A673 (cell line): ENCODE data around the gene FGD6. TPM values are rescaled to one million over a fixed set of nuclear protein-coding genes. Genes with fewer than 3 reads are reported as not detected.

ENCODE experiments used
- BruUV-seq: library from RNA; stranded (reverse); fragments of 400-500 nt; replicated peaks from 2 replicates; lab custom pipeline; 2021; lab: Mats Ljungman, UMichigan
- CTCF ChIA-PET: fragments of 300-600 bp; sonication (Branson Sonifier 250); formaldehyde crosslinking; loops from one replicate; lab custom pipeline; 2022; ENCODE audit warnings: antibody characterized with exemption; lab: Charles Lee
- POLR2A ChIA-PET: fragments of 300-600 bp; sonication (Branson Sonifier 250); formaldehyde crosslinking; loops from one replicate; lab custom pipeline; 2022; ENCODE audit warnings: antibody characterized with exemption; ENCODE audit not compliant: low non-redundant PET; lab: Charles Lee
- DNase-seq: peaks from one replicate; pipeline ENCODE4 v3.0.0-alpha.2; 2015; ENCODE audit warnings: low spot score
- H3K27ac ChIP-seq: fragments of 200-600 bp; sonication (generic); 2 replicates; pipeline ENCODE4 v1.5.1; 2016; ENCODE audit warnings: mixed run types, low read depth, mild to moderate bottlenecking, mixed read lengths, antibody characterized with exemption, low read length; ENCODE audit not compliant: poor library complexity, severe bottlenecking
- H3K27me3 ChIP-seq: fragments of 200-600 bp; sonication (generic); replicated peaks from 2 replicates; pipeline ENCODE4 v1.6.1; 2017; ENCODE audit warnings: mixed run types, low read depth, mild to moderate bottlenecking, mixed read lengths, antibody characterized with exemption, low read length; ENCODE audit not compliant: insufficient read depth, poor library complexity
- H3K36me3 ChIP-seq: fragments of 200-600 bp; sonication (generic); 2 replicates; pipeline ENCODE4 v1.6.1; 2016; ENCODE audit warnings: mixed run types, mild to moderate bottlenecking, mixed read lengths, antibody characterized with exemption, low read length; ENCODE audit not compliant: insufficient read depth, poor library complexity, severe bottlenecking
- H3K4me1 ChIP-seq: fragments of 200-600 bp; sonication (generic); 2 replicates; pipeline ENCODE4 v1.6.1; 2017; ENCODE audit warnings: mixed run types, mild to moderate bottlenecking, mixed read lengths, antibody characterized with exemption, low read length; ENCODE audit not compliant: insufficient read depth, poor library complexity, severe bottlenecking
- H3K4me3 ChIP-seq: fragments of 200-600 bp; sonication (generic); 2 replicates; pipeline ENCODE4 v1.5.1; 2016; ENCODE audit warnings: low read depth, mixed run types, mild to moderate bottlenecking, mixed read lengths, low read length; ENCODE audit not compliant: poor library complexity, severe bottlenecking
- H3K9me3 ChIP-seq: fragments of 200-600 bp; sonication (generic); 2 replicates; pipeline ENCODE4 v1.6.1; 2016; ENCODE audit warnings: mixed run types, low read depth, mild to moderate bottlenecking, mixed read lengths, antibody characterized with exemption, low read length; ENCODE audit not compliant: poor library complexity, severe bottlenecking
- EZH2 ChIP-seq: fragments of 200-600 bp; sonication (generic); IDR thresholded peaks from 2 replicates; pipeline ENCODE4 v1.6.1; 2017; ENCODE audit warnings: borderline replicate concordance, low read depth, mild to moderate bottlenecking, mixed read lengths, antibody characterized with exemption, low read length; ENCODE audit not compliant: poor library complexity, severe bottlenecking
- intact Hi-C: fragments of 100-400 bp; cut with micrococcal nuclease; formaldehyde crosslinking; loops from one replicate; pipeline ENCODE4 v1.10.0; 2022; ENCODE audit not compliant: unreplicated experiment
- total RNA-seq: library from RNA; stranded (reverse); gene quantifications from 2 replicates; pipeline ENCODE4 v1.2.3, GENCODE V29; 2021
- TF ChIP-seq, protein P1 (sequence below): fragments of 300-800, 200-600 bp; sonication (generic); conservative IDR thresholded peaks from 2 replicates; pipeline ENCODE4 v1.5.1; 2017; ENCODE audit warnings: low read depth, mild to moderate bottlenecking, antibody characterized with exemption, low read length, moderate library complexity, mixed read lengths

Gene FGD6
- total RNA-seq, 1 experiment from 2014 or later = 11.7 TPM

DNA sequence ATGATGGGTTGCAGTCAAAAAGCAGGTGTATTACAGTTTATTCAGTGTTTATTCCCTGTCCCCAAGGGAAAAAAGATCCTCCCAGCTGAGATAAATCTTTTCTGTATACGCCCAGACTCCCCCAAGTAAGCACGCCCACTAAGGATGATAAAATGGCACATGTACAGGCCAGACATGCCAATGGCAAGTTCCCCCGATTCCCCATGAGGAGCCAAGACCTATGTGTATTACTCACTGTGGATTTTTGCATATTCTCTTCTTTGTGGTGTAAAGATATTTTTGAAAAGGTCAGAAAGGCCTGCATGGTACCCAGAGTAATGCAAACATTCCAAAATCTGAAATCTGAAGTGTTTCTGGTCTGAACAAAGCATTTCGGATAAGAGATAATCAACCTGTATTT, 166.0 kb downstream of the FGD6 start:
- Histone ChIP-seq H3K4me1 (no peaks in the 10 kb centered on the region), H3K4me3 (no peak overlapping the region), H3K27me3 (no peaks in the 10 kb centered on the region), H3K36me3 (peaks cover 25% of the 10 kb centered on the region), H3K9me3 (no peaks in the 10 kb centered on the region), H3K27ac (no peak overlapping the region)
- CTCF ChIA-PET = no interaction called here
- no TSS peak for BruUV-seq
- POLR2A ChIA-PET = no interaction called here
- DNase-seq = no peak
- intact Hi-C loops = no loop called here
- no peak for TF ChIP-seq EZH2
- TF ChIP-seq, protein P1, sequence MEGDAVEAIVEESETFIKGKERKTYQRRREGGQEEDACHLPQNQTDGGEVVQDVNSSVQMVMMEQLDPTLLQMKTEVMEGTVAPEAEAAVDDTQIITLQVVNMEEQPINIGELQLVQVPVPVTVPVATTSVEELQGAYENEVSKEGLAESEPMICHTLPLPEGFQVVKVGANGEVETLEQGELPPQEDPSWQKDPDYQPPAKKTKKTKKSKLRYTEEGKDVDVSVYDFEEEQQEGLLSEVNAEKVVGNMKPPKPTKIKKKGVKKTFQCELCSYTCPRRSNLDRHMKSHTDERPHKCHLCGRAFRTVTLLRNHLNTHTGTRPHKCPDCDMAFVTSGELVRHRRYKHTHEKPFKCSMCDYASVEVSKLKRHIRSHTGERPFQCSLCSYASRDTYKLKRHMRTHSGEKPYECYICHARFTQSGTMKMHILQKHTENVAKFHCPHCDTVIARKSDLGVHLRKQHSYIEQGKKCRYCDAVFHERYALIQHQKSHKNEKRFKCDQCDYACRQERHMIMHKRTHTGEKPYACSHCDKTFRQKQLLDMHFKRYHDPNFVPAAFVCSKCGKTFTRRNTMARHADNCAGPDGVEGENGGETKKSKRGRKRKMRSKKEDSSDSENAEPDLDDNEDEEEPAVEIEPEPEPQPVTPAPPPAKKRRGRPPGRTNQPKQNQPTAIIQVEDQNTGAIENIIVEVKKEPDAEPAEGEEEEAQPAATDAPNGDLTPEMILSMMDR = no peak

DNA sequence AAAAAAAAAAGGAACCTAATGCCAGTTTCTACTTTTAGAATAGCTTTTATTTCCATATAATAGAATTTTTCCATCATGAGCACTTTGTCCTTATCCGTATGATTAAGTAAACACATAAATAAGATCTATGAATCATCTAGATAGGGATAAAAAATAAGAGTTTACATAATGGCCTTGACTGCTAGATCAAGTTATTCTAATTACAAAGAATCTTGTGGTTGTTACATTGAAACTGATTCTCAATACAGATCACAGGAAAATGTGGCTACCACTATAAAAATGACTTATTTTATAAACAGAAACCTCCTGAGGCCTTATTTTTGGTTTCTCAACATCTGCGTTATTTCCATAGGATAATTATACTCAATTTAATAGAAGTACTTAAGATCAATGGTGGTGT, 179.4 kb downstream of the FGD6 start:
- Histone ChIP-seq H3K27me3 (no peaks in the 10 kb centered on the region), H3K9me3 (no peaks in the 10 kb centered on the region), H3K36me3 (peaks cover 22% of the 10 kb centered on the region), H3K4me3 (no peak overlapping the region), H3K27ac (no peak overlapping the region), H3K4me1 (no peaks in the 10 kb centered on the region)
- no peak for TF ChIP-seq EZH2
- TF ChIP-seq, protein P1 = no peak
- POLR2A ChIA-PET = no interaction called here
- DNase-seq = no peak
- no TSS peak for BruUV-seq
- CTCF ChIA-PET = no interaction called here
- intact Hi-C loops = no loop called here

DNA sequence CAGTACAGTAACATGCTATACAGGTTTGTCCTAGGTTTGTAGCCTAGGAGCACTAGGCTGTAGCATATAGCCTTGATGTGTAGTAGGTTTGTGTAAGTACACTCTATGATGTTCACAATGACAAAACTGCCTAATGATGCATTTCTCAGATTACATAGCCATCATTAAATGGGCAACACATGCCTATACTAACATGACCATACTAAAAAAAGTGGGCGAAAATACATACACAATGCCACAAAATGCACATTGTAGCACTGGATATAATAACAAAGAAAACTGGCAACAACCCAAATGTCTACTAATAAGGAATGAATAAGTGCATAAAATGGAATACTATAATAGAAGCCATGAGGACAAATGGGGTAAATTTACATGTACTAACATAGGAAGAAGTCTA, 182.5 kb downstream of the FGD6 start:
- DNase-seq = no peak

More for the DNA sequence above, 182.5 kb downstream of the FGD6 start:
- TF ChIP-seq EZH2 = no peak
- TF ChIP-seq, protein P1 = no peak
- H3K36me3 ChIP-seq = peaks cover 34% of the 10 kb centered on the region
- no peaks in the 10 kb centered on the region for H3K4me1 ChIP-seq
- no peak overlapping the region for H3K4me3 ChIP-seq
- no peaks in the 10 kb centered on the region for H3K27me3 ChIP-seq
- intact Hi-C loops = no loop called here
- CTCF ChIA-PET = no interaction called here
- no peak overlapping the region for H3K27ac ChIP-seq
- no peaks in the 10 kb centered on the region for H3K9me3 ChIP-seq
- BruUV-seq = no TSS peak
- POLR2A ChIA-PET = no interaction called here

Other genes starting within 250 kb of the FGD6 start
- gene NDUFA12, start 213.8 kb downstream of the FGD6 start, total RNA-seq = 143 and 157 TPM in 2 replicates
- 42.1 and 44.3 TPM in 2 replicates for gene NR2C1, start 143.8 kb downstream of the FGD6 start, total RNA-seq
- 107 and 111 TPM in 2 replicates for gene VEZT, start 340 bp upstream of the FGD6 start, total RNA-seq